MM.1S (cell line): Measurements from ENCODE around the gene HTR3D.

ENCODE experiments used
- DNase-seq: peaks from one replicate; pipeline ENCODE4 v3.0.0-alpha.2; 2015
- H2AFZ ChIP-seq: fragments of 300-600 bp; sonication (generic); 2 replicates; pipeline ENCODE4 v1.6.0; 2016; ENCODE audit warnings: antibody characterized with exemption, low read length
- H3F3A ChIP-seq: fragments of 300-600 bp; sonication (generic); 2 replicates; pipeline ENCODE4 v1.6.1; 2016; ENCODE audit warnings: mild to moderate bottlenecking, antibody characterized with exemption, low read length, moderate library complexity, mixed read lengths; ENCODE audit not compliant: insufficient read depth
- H3K27ac ChIP-seq: fragments of 300-600 bp; sonication (generic); 2 replicates; pipeline ENCODE4 v1.5.1; 2016; ENCODE audit warnings: mild to moderate bottlenecking, low read length
- H3K27me3 ChIP-seq: fragments of 300-600 bp; sonication (generic); replicated peaks from 2 replicates; pipeline ENCODE4 v1.6.0; 2016; ENCODE audit warnings: low read length; ENCODE audit not compliant: insufficient read depth
- H3K36me3 ChIP-seq: fragments of 300-600 bp; sonication (generic); replicated peaks from 2 replicates; pipeline ENCODE4 v1.6.1; 2016; ENCODE audit warnings: mild to moderate bottlenecking, low read length, mixed read lengths; ENCODE audit not compliant: insufficient read depth
- H3K4me1 ChIP-seq: fragments of 300-600 bp; sonication (generic); 2 replicates; pipeline ENCODE4 v1.6.1; 2016; ENCODE audit warnings: low read length, mixed read lengths
- H3K4me2 ChIP-seq: fragments of 300-600 bp; sonication (generic); 2 replicates; pipeline ENCODE4 v1.6.0; 2016; ENCODE audit warnings: low read depth, low read length
- H3K4me3 ChIP-seq: fragments of 300-600 bp; sonication (generic); 2 replicates; pipeline ENCODE4 v1.5.1; 2016; ENCODE audit warnings: low read length, mixed read lengths
- H3K79me2 ChIP-seq: fragments of 300-600 bp; sonication (generic); 2 replicates; pipeline ENCODE4 v1.6.1; 2016; ENCODE audit warnings: mixed run types, low read length, mixed read lengths
- H3K9ac ChIP-seq: fragments of 300-600 bp; sonication (generic); 2 replicates; pipeline ENCODE4 v1.6.1; 2016; ENCODE audit warnings: low read length, mixed read lengths
- H3K9me2 ChIP-seq: fragments of 300-600 bp; sonication (generic); replicated peaks from 2 replicates; pipeline ENCODE4 v1.6.1; 2016; ENCODE audit warnings: mild to moderate bottlenecking, low read length, mixed read lengths; ENCODE audit not compliant: insufficient read depth
- H3K9me3 ChIP-seq: fragments of 300-600 bp; sonication (generic); replicated peaks from 2 replicates; pipeline ENCODE4 v1.6.1; 2016; ENCODE audit warnings: mild to moderate bottlenecking, low read length, mixed read lengths; ENCODE audit not compliant: insufficient read depth
- H4K20me1 ChIP-seq: fragments of 300-600 bp; sonication (generic); 2 replicates; pipeline ENCODE4 v1.6.1; 2016; ENCODE audit warnings: mild to moderate bottlenecking, low read length, moderate library complexity, mixed read lengths; ENCODE audit not compliant: insufficient read depth
- CTCF ChIP-seq: fragments of 300-600 bp; sonication (generic); IDR thresholded peaks from 2 replicates; pipeline ENCODE4 v1.5.1; 2016; ENCODE audit warnings: antibody characterized with exemption, low read length, mixed read lengths
- EZH2 ChIP-seq: fragments of 300-600 bp; sonication (generic); optimal IDR thresholded peaks from 2 replicates; pipeline ENCODE3; 2017; ENCODE audit warnings: low read depth, mild to moderate bottlenecking, antibody characterized with exemption, low read length, mixed read lengths
- EZH2phosphoT487 ChIP-seq: fragments of 300-600 bp; sonication (generic); IDR thresholded peaks from 2 replicates; pipeline ENCODE4 v1.6.1; 2018; ENCODE audit warnings: antibody characterized with exemption, low read length

Gene HTR3D

GRCh38 chr3:183991403-183991802, 40.1 kb upstream of the HTR3D start:
- Histone ChIP-seq H3K9ac (no peak overlapping the region), H2AFZ (no peak overlapping the region), H3K9me3 (no peaks in the 10 kb centered on the region), H3K4me2 (no peak overlapping the region), H3K27me3 (no peaks in the 10 kb centered on the region), H3F3A (no peaks in the 10 kb centered on the region), H3K79me2 (no peaks in the 10 kb centered on the region), H3K27ac (no peak overlapping the region), H3K36me3 (no peaks in the 10 kb centered on the region), H3K4me1 (no peaks in the 10 kb centered on the region), H4K20me1 (no peaks in the 10 kb centered on the region), H3K9me2 (no peaks in the 10 kb centered on the region), H3K4me3 (no peak overlapping the region)
- TF ChIP-seq EZH2 (no peak), EZH2phosphoT487 (no peak), CTCF (no peak)
- no peak for DNase-seq

- no peak overlapping the region for H3K9ac ChIP-seq
- H3K9me2 ChIP-seq, result no peaks in the 10 kb centered on the region
- no peaks in the 10 kb centered on the region for H3K27me3 ChIP-seq
- H3K4me1 ChIP-seq, result no peaks in the 10 kb centered on the region
- H3F3A ChIP-seq, result peaks cover 10% of the 10 kb centered on the region; the same call in 1 of the 2 replicates
- H2AFZ ChIP-seq, result no peak overlapping the region
- H3K27ac ChIP-seq, result no peak overlapping the region
- no peaks in the 10 kb centered on the region for H4K20me1 ChIP-seq
- H3K9me3 ChIP-seq, result no peaks in the 10 kb centered on the region
- H3K4me2 ChIP-seq, result no peak overlapping the region
- no peaks in the 10 kb centered on the region for H3K79me2 ChIP-seq
- no peak overlapping the region for H3K4me3 ChIP-seq
- no peaks in the 10 kb centered on the region for H3K36me3 ChIP-seq
- TF ChIP-seq EZH2phosphoT487, result no peak
- TF ChIP-seq CTCF, result no peak
- TF ChIP-seq EZH2, result no peak
- no peak for DNase-seq
Observed at GRCh38 chr3:184001761-184002160, 29.8 kb upstream of the HTR3D start.

- TF ChIP-seq CTCF, result no peak
- no peak for TF ChIP-seq EZH2
- no peak for TF ChIP-seq EZH2phosphoT487
- peaks cover 11% of the 10 kb centered on the region; the same call in 1 of the 2 replicates for H3F3A ChIP-seq
Observed at GRCh38 chr3:184002469-184002868, 29.1 kb upstream of the HTR3D start.

More at GRCh38 chr3:184002469-184002868, 29.1 kb upstream of the HTR3D start:
- Histone ChIP-seq H4K20me1 (no peaks in the 10 kb centered on the region), H3K9me3 (no peaks in the 10 kb centered on the region), H3K4me1 (no peaks in the 10 kb centered on the region), H3K4me2 (no peak overlapping the region), H3K9ac (no peak overlapping the region), H3K27ac (no peak overlapping the region), H3K27me3 (no peaks in the 10 kb centered on the region), H2AFZ (no peak overlapping the region), H3K36me3 (no peaks in the 10 kb centered on the region), H3K4me3 (no peak overlapping the region), H3K9me2 (no peaks in the 10 kb centered on the region), H3K79me2 (no peaks in the 10 kb centered on the region)
- no peak for DNase-seq
